PC-3 (cell line): ENCODE results near the gene SLC38A4. TPM values are rescaled to one million over a fixed set of nuclear protein-coding genes. Genes with fewer than 3 reads are reported as not detected.

ENCODE experiments used
- ATAC-seq: fragments of 200-7000 bp; cut with Tn5 transposase; 2 replicates; pipeline ENCODE4 v1.9.1; 2020; ENCODE audit warnings: mild to moderate bottlenecking, moderate library complexity
- BruUV-seq: library from RNA; stranded (reverse); fragments of 400-500 nt; replicated peaks from 2 replicates; lab custom pipeline; 2021; lab: Mats Ljungman, UMichigan
- CTCF ChIA-PET: fragments of 300-600 bp; sonication (Branson Sonifier 250); formaldehyde crosslinking; loops from one replicate; lab custom pipeline; 2022; ENCODE audit warnings: antibody characterized with exemption; lab: Charles Lee
- POLR2A ChIA-PET: fragments of 300-600 bp; sonication (Branson Sonifier 250); formaldehyde crosslinking; loops from one replicate; lab custom pipeline; 2022; ENCODE audit warnings: antibody characterized with exemption; ENCODE audit not compliant: unreplicated experiment; lab: Charles Lee
- DNase-seq: peaks from one replicate; pipeline ENCODE4 v3.0.0-alpha.2; 2015
- H2AFZ ChIP-seq: fragments of 300-600 bp; sonication (generic); 2 replicates; pipeline ENCODE4 v1.6.0; 2016; ENCODE audit warnings: antibody characterized with exemption, low read length
- H3F3A ChIP-seq: fragments of 300-600 bp; sonication (generic); one replicate; pipeline ENCODE4 v1.6.0; 2017; ENCODE audit warnings: antibody characterized with exemption, low read length, control low read depth, mild to moderate bottlenecking; ENCODE audit not compliant: unreplicated experiment
- H3K27ac ChIP-seq: fragments of 300-600 bp; sonication (generic); 2 replicates; pipeline ENCODE4 v1.5.1; 2016; ENCODE audit warnings: mild to moderate bottlenecking, low read length
- H3K27me3 ChIP-seq: fragments of 300-600 bp; sonication (generic); 2 replicates; pipeline ENCODE4 v1.6.1; 2016; ENCODE audit warnings: low read length, mixed read lengths
- H3K36me3 ChIP-seq: fragments of 300-600 bp; sonication (generic); 2 replicates; pipeline ENCODE4 v1.6.1; 2016; ENCODE audit warnings: low read depth, mixed run types, low read length, mixed read lengths
- H3K4me1 ChIP-seq: fragments of 300-600 bp; sonication (generic); 2 replicates; pipeline ENCODE4 v1.5.1; 2016; ENCODE audit warnings: low read length; ENCODE audit not compliant: insufficient read depth
- H3K4me2 ChIP-seq: fragments of 300-600 bp; sonication (generic); 2 replicates; pipeline ENCODE4 v1.6.0; 2016; ENCODE audit warnings: low read length
- H3K4me3 ChIP-seq: fragments of 300-600 bp; sonication (generic); 2 replicates; pipeline ENCODE4 v1.5.1; 2016; ENCODE audit warnings: mild to moderate bottlenecking, low read length, mixed read lengths
- H3K79me2 ChIP-seq: fragments of 300-600 bp; sonication (generic); 2 replicates; pipeline ENCODE4 v1.6.1; 2017; ENCODE audit warnings: low read length, mixed read lengths
- H3K9ac ChIP-seq: fragments of 300-600 bp; sonication (generic); 2 replicates; pipeline ENCODE4 v1.6.0; 2016; ENCODE audit warnings: mild to moderate bottlenecking, low read length
- H3K9me2 ChIP-seq: fragments of 300-600 bp; sonication (generic); replicated peaks from 2 replicates; pipeline ENCODE4 v1.6.1; 2016; ENCODE audit warnings: mixed run types, low read length, mixed read lengths
- H3K9me3 ChIP-seq: fragments of 300-600 bp; sonication (generic); 2 replicates; pipeline ENCODE4 v1.6.1; 2016; ENCODE audit warnings: low read length, mixed read lengths
- H4K20me1 ChIP-seq: fragments of 300-600 bp; sonication (generic); 2 replicates; pipeline ENCODE4 v1.6.1; 2016; ENCODE audit warnings: low read length, mixed read lengths
- CTCF ChIP-seq: fragments of 300-600 bp; sonication (generic); conservative IDR thresholded peaks from 2 replicates; pipeline ENCODE4 v1.5.1; 2017; ENCODE audit warnings: antibody characterized with exemption, low read depth, mild to moderate bottlenecking, low read length
- EZH2 ChIP-seq: fragments of 300-600 bp; sonication (generic); IDR thresholded peaks from one replicate; pipeline ENCODE4 v1.6.1; 2017; ENCODE audit warnings: antibody characterized with exemption, mild to moderate bottlenecking, low read length; ENCODE audit not compliant: unreplicated experiment
- EZH2phosphoT487 ChIP-seq: fragments of 300-600 bp; sonication (generic); IDR thresholded peaks from 2 replicates; pipeline ENCODE4 v1.6.1; 2018; ENCODE audit warnings: mild to moderate bottlenecking, antibody characterized with exemption, low read length, borderline replicate concordance
- intact Hi-C: fragments of 100-400 bp; cut with micrococcal nuclease; formaldehyde crosslinking; loops from 2 replicates; pipeline ENCODE4 v1.9.0; 2023
- total RNA-seq: library from RNA; depleted of rRNA; stranded (reverse); fragments of >200 nt; gene quantifications from 2 replicates; pipeline ENCODE4 v1.2.3, GENCODE V29; 2014

SLC38A4 gene
- total RNA-seq, 1 experiment from 2014 or later, result not detected

DNA sequence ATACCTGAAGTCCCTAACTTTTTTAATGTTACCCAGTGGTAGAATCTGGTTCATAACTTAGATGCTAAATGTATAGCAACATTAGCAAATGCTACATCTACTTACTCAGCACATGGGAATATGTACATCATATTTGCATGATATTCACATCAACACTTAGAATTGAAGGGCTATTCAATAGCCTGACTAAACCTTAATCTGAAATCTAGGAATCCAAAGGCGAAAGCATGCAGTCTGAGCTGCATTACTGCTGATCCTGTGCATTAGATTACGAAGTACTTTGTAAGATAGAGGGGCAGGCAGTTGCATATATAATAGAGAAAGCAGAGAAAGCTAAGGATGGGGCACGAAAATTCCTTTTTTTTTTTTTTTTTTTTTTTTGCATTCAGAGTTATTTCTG lies 40.4 kb downstream of the SLC38A4 start:
- no peaks in the 10 kb centered on the region for H3K79me2 ChIP-seq
- H3K9ac ChIP-seq, result no peak overlapping the region
- ATAC-seq, result no peak
- H3K9me3 ChIP-seq, result no peaks in the 10 kb centered on the region
- no peaks in the 10 kb centered on the region for H3F3A ChIP-seq
- no peaks in the 10 kb centered on the region for H3K27me3 ChIP-seq
- no TSS peak for BruUV-seq
- no peak for DNase-seq
- CTCF ChIA-PET, result no interaction called here
- intact Hi-C loops, result no loop called here
- peaks cover 22% of the 10 kb centered on the region for H3K4me1 ChIP-seq
- no peaks in the 10 kb centered on the region for H4K20me1 ChIP-seq
- POLR2A ChIA-PET, result interaction anchor here (0.6 kb wide), 1 partner anchor 11 kb away, joined by 13 read pairs; no protein-coding TSS in a partner anchor
- no peak overlapping the region for H2AFZ ChIP-seq
- TF ChIP-seq CTCF (no peak), EZH2phosphoT487 (no peak), EZH2 (no peak)
- H3K36me3 ChIP-seq, result no peaks in the 10 kb centered on the region
- no peak overlapping the region for H3K4me3 ChIP-seq
- no peaks in the 10 kb centered on the region for H3K9me2 ChIP-seq
- H3K27ac ChIP-seq, result no peak overlapping the region
- H3K4me2 ChIP-seq, result 0 out of 2 replicates have a peak overlapping the region, but pooled peaks have one; percentile 24

DNA sequence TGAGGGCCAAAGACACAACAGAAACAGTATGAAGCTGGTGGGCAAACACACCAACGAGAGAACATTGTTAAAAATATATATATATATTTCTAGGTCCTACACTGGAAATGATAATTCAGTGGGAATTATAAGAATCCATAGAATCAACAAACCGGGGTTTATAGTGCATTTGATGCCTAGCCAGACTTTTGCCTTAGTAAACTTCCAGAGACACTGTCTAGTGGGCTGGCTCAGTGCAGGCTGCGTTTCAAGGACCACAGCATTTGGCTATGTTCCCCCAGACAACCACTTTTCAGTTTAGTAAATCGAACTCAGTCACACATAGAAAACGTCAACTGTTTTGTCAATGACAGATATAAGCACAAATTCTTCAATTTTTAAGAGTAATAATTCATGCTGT lies 41.9 kb downstream of the SLC38A4 start:
- POLR2A ChIA-PET, result no interaction called here
- no peak for DNase-seq
- no peak for ATAC-seq

More for the DNA sequence above, 41.9 kb downstream of the SLC38A4 start:
- intact Hi-C loops, result no loop called here
- H3K9ac ChIP-seq, result no peak overlapping the region
- H3K9me3 ChIP-seq, result no peaks in the 10 kb centered on the region
- H4K20me1 ChIP-seq, result no peaks in the 10 kb centered on the region
- no peak overlapping the region for H2AFZ ChIP-seq
- H3K36me3 ChIP-seq, result no peaks in the 10 kb centered on the region
- no TSS peak for BruUV-seq
- H3K79me2 ChIP-seq, result no peaks in the 10 kb centered on the region
- CTCF ChIA-PET, result no interaction called here
- H3K9me2 ChIP-seq, result no peaks in the 10 kb centered on the region
- H3K4me1 ChIP-seq, result peaks cover 22% of the 10 kb centered on the region
- H3K4me2 ChIP-seq, result no peak overlapping the region
- TF ChIP-seq CTCF (no peak), EZH2 (no peak), EZH2phosphoT487 (no peak)
- H3K27me3 ChIP-seq, result no peaks in the 10 kb centered on the region
- H3K27ac ChIP-seq, result no peak overlapping the region
- no peak overlapping the region for H3K4me3 ChIP-seq
- H3F3A ChIP-seq, result no peaks in the 10 kb centered on the region
